Gastroesophageal sphincter (tissue), 3 donors: ENCODE measurements around the gene FAM234A.

Experiments used
- EP300 ChIP-seq: sonication (generic); formaldehyde crosslinking; IDR thresholded peaks from one replicate; pipeline ENCODE4 v1.6.1; 2017; ENCODE audit warnings: antibody characterized with exemption, mild to moderate bottlenecking
- POLR2A ChIP-seq, 2 donors: fragments of 450-650 bp; IDR thresholded peaks; one replicate each; pipeline ENCODE4 v1.6.1; 2017; ENCODE audit warnings: antibody characterized with exemption in 2 of 2, mild to moderate bottlenecking in 2 of 2, moderate library complexity in 1 of 2
- TF ChIP-seq, protein P1 (sequence below), 4 experiments: fragments of 200-600 bp in 2 of 4; fragments of 450-650 bp in 2 of 4; sonication (generic) in 1 of 4; IDR thresholded peaks; one replicate each; pipeline ENCODE4 v1.5.1; 2017 to 2019; ENCODE audit warnings: antibody characterized with exemption in 4 of 4, mild to moderate bottlenecking in 2 of 4, moderate library complexity in 2 of 4

GRCh38 chr16:192686-193085 is 41.9 kb upstream of the FAM234A start:
- no peak for TF ChIP-seq POLR2A (IDR thresholded peaks at IDR 0.05)
- TF ChIP-seq, protein P1, sequence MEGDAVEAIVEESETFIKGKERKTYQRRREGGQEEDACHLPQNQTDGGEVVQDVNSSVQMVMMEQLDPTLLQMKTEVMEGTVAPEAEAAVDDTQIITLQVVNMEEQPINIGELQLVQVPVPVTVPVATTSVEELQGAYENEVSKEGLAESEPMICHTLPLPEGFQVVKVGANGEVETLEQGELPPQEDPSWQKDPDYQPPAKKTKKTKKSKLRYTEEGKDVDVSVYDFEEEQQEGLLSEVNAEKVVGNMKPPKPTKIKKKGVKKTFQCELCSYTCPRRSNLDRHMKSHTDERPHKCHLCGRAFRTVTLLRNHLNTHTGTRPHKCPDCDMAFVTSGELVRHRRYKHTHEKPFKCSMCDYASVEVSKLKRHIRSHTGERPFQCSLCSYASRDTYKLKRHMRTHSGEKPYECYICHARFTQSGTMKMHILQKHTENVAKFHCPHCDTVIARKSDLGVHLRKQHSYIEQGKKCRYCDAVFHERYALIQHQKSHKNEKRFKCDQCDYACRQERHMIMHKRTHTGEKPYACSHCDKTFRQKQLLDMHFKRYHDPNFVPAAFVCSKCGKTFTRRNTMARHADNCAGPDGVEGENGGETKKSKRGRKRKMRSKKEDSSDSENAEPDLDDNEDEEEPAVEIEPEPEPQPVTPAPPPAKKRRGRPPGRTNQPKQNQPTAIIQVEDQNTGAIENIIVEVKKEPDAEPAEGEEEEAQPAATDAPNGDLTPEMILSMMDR (IDR thresholded peaks at IDR 0.05) = no peak
- TF ChIP-seq EP300 = no peak
